Measurements from ENCODE around the gene LY86. TPM values are rescaled to one million over a fixed set of nuclear protein-coding genes. Genes with fewer than 3 reads are reported as not detected.
"Not testable (repeated sequence)": the region's sequence is repeated elsewhere in the genome, so short reads cannot be mapped to it uniquely, and the experiment has no call there.

LY86 gene
- total RNA-seq, 2 experiments from 2014 or later: 1.3 to 2.1 TPM

DNA sequence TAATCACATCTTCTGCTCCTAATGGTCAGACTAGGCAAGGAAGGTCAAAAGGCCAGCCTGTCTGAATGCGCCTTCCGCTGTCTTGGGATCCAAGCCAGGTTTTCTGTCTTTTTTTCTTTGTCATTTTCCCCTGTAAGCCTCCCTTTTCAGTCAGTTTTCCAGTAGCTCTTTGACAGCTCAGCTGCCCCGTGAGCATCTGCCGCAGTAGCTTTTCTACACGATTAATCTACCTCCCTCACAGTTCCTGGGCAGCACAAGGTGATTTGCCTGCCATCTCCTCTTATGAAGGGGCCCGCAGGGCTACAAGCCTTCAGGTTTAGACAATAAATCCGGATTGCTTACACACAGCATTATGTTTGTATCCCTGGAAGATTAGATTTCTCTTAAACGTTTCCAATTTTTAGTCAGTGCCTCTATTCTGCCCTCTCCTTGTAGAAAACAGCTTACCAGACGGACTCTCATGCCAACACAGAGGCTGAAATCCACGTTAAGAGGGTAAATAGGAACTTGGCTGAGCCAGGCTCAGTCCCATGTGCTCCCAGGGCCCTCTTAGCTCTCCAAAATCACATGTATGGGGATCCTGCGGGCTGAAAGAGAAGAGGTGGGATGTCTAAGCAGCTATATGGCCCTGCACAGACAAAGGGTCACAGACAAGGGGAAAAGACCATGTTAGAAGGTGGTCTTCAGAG is 77.2 kb downstream of the LY86 start:
- DNase-seq (no peak), ATAC-seq (ENCODE audit: poor library complexity) (no peak)
- intact Hi-C loops (cut with DNase I, micrococcal nuclease): no loop called here
- Histone ChIP-seq H3K27me3 (ENCODE audit: control insufficient read depth in 1 of 2, insufficient read depth in 2 of 2, low read length in 2 of 2) (no peaks in the 10 kb centered on the region), H3K9me3 (ENCODE audit: control insufficient read depth in 1 of 2, insufficient read depth in 1 of 2, low read length in 2 of 2) (no peaks in the 10 kb centered on the region), H3K4me3 (ENCODE audit: low read length) (no peak overlapping the region), H3K4me1 (ENCODE audit: insufficient read depth, low read length) (no peaks in the 10 kb centered on the region), H3K36me3 (ENCODE audit: insufficient read depth, low read length) (no peaks in the 10 kb centered on the region), H3K27ac (ENCODE audit: low read depth in 1 of 2, low read length in 2 of 2) (no peak overlapping the region)
- Mint-ChIP-seq H3K4me3 (no peak overlapping the region), H3K4me1 (ENCODE audit: low read depth) (peaks cover 35% of the 10 kb centered on the region), H3K27me3 (no peaks in the 10 kb centered on the region), H3K27ac (no peak overlapping the region), H3K9me3 (peaks cover 2% of the 10 kb centered on the region), H3K36me3 (ENCODE audit: low read depth) (no peaks in the 10 kb centered on the region)
- POLR2A ChIA-PET: interaction anchor here (1.0 kb wide), 1 partner anchor 10 kb away, joined by 3 read pairs; no protein-coding TSS in a partner anchor
- TF ChIP-seq, protein P1, sequence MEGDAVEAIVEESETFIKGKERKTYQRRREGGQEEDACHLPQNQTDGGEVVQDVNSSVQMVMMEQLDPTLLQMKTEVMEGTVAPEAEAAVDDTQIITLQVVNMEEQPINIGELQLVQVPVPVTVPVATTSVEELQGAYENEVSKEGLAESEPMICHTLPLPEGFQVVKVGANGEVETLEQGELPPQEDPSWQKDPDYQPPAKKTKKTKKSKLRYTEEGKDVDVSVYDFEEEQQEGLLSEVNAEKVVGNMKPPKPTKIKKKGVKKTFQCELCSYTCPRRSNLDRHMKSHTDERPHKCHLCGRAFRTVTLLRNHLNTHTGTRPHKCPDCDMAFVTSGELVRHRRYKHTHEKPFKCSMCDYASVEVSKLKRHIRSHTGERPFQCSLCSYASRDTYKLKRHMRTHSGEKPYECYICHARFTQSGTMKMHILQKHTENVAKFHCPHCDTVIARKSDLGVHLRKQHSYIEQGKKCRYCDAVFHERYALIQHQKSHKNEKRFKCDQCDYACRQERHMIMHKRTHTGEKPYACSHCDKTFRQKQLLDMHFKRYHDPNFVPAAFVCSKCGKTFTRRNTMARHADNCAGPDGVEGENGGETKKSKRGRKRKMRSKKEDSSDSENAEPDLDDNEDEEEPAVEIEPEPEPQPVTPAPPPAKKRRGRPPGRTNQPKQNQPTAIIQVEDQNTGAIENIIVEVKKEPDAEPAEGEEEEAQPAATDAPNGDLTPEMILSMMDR (IDR thresholded peaks at IDR 0.05): no peak
- CTCF ChIA-PET: interaction anchor here (1.5 kb wide), 1 partner anchor 11 kb away, joined by 3 read pairs; no protein-coding TSS in a partner anchor

DNA sequence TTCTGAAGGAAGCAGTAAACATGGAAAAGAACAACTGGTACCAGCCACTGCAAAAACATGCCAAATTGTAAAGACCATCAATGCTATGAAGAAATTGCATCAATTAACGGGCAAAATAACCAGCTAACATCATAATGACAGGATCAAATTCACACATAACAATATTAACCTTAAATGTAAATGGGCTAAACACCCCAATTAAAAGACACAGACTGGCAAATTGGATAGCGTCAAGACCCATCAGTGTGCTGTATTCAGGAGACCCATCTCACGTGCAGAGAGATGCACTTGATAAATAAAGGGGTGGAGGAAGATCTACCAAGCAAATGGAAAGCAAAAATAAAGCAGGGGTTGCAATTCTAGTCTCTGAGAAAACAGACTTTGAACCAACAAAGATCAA is 81.6 kb downstream of the LY86 start:
- CTCF ChIA-PET: not testable (repeated sequence)

DNA sequence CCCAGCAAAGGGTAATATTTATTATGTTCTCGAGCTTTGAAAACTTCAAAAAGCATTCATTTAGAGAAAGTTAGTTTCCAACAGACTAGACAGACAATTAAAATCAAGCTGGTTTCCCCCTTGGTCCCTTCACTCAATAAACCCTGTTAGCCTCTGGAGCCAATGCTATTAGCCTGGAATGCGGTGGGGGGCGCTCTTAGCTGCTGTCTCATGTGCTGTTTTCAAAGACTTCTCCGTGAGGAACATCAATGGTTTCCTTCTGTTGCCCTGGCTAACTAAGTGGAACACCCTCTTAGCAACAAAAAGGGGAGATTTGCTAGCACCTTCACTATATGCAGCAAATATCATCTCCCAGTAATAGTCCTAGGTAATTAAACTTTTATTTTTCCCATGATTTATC is 86.4 kb downstream of the LY86 start:
- no peaks in the 10 kb centered on the region for H3K9me3 ChIP-seq (ENCODE audit: control insufficient read depth in 1 of 2, insufficient read depth in 1 of 2, low read length in 2 of 2)
- no peak overlapping the region for H3K4me3 ChIP-seq (ENCODE audit: low read length)
- no peaks in the 10 kb centered on the region for H3K36me3 ChIP-seq (ENCODE audit: insufficient read depth, low read length)
- TF ChIP-seq, protein P1 (IDR thresholded peaks at IDR 0.05): no peak
- intact Hi-C loops (cut with DNase I, micrococcal nuclease): loop anchor here in 1 of 2 experiments (5.0 kb wide), 2 partner anchors 118 to 942 kb away; no protein-coding TSS in a partner anchor
- H3K4me1 ChIP-seq (ENCODE audit: insufficient read depth, low read length): peaks cover 3% of the 10 kb centered on the region
- ChIA-PET CTCF (no interaction called here), POLR2A (interaction anchor here (0.6 kb wide), 1 partner anchor 600 kb away, joined by 3 read pairs; no protein-coding TSS in a partner anchor)
- H3K36me3 Mint-ChIP-seq (ENCODE audit: low read depth): no peaks in the 10 kb centered on the region
- no peaks in the 10 kb centered on the region for H3K27me3 ChIP-seq (ENCODE audit: control insufficient read depth in 1 of 2, insufficient read depth in 2 of 2, low read length in 2 of 2)
- no peaks in the 10 kb centered on the region for H3K9me3 Mint-ChIP-seq
- no peaks in the 10 kb centered on the region for H3K27me3 Mint-ChIP-seq
- DNase-seq: no peak
- peaks cover 15% of the 10 kb centered on the region for H3K4me1 Mint-ChIP-seq (ENCODE audit: low read depth)
- H3K27ac ChIP-seq (ENCODE audit: low read depth in 1 of 2, low read length in 2 of 2): no peak overlapping the region
- no peak overlapping the region for H3K4me3 Mint-ChIP-seq
- H3K27ac Mint-ChIP-seq: no peak overlapping the region
- no peak for ATAC-seq (ENCODE audit: poor library complexity)

More for the DNA sequence above, 81.6 kb downstream of the LY86 start:
- H3K27me3 ChIP-seq (ENCODE audit: control insufficient read depth in 1 of 2, insufficient read depth in 2 of 2, low read length in 2 of 2); H3K4me3 Mint-ChIP-seq; H3K36me3 ChIP-seq (ENCODE audit: insufficient read depth, low read length); H3K27ac ChIP-seq (ENCODE audit: low read depth in 1 of 2, low read length in 2 of 2); H3K4me3 ChIP-seq (ENCODE audit: low read length); H3K27me3 Mint-ChIP-seq; H3K36me3 Mint-ChIP-seq (ENCODE audit: low read depth); DNase-seq; H3K4me1 ChIP-seq (ENCODE audit: insufficient read depth, low read length); H3K27ac Mint-ChIP-seq; intact Hi-C loops (cut with DNase I, micrococcal nuclease); H3K9me3 ChIP-seq (ENCODE audit: control insufficient read depth in 1 of 2, insufficient read depth in 1 of 2, low read length in 2 of 2); H3K9me3 Mint-ChIP-seq; ATAC-seq (ENCODE audit: poor library complexity): not testable (repeated sequence)
- POLR2A ChIA-PET: interaction anchor here (3.0 kb wide), 1 partner anchor 11 kb away, joined by 10 read pairs; no protein-coding TSS in a partner anchor
- H3K4me1 Mint-ChIP-seq (ENCODE audit: low read depth): peaks cover 11% of the 10 kb centered on the region
